Fibroblast of skin of abdomen (primary cell): Measurements from ENCODE around the gene SIT1.
A peak's percentile ranks its signal among the peaks of the same experiment; 100 is the strongest.
"Not testable (repeated sequence)": the region's sequence is repeated elsewhere in the genome, so short reads cannot be mapped to it uniquely, and the experiment has no call there.

Experiments used
- DNase-seq: peaks from one replicate; pipeline ENCODE4 v3.0.0-alpha.2; 2013

The SIT1 gene

DNA sequence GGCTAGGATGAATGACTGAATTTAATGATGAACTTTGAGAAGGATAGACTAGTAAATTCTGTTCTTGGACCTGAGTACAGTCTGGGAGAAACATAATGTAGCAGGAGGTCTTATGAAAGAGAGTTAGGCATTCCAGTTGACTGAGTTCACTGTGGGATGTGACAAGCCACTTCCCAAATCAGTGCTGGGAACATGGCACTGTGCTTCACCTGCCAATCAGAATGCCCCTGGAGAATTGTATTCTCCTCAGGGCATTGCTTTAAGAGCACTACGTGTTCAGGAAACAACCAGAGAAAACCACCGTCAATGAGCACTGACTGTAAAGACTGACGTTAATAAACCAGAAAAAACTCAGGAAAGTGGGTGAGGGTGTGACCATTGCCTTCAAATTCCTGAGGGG lies 8.6 kb upstream of the SIT1 start:
- no peak for DNase-seq

DNA sequence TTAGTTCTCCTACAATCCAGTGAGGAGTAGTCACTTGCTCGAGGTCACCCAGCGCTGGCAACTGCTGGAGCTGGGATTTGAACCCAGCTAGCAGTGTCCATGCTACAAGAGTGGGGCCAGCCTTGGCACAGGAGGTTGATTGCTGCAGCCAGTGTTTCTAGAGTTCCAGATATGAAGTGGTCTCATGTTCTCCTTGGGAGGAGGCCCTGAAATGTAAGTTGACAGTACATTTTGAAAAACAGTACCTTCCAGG lies 8.2 kb upstream of the SIT1 start:
- DNase-seq: peak; percentile 54

DNA sequence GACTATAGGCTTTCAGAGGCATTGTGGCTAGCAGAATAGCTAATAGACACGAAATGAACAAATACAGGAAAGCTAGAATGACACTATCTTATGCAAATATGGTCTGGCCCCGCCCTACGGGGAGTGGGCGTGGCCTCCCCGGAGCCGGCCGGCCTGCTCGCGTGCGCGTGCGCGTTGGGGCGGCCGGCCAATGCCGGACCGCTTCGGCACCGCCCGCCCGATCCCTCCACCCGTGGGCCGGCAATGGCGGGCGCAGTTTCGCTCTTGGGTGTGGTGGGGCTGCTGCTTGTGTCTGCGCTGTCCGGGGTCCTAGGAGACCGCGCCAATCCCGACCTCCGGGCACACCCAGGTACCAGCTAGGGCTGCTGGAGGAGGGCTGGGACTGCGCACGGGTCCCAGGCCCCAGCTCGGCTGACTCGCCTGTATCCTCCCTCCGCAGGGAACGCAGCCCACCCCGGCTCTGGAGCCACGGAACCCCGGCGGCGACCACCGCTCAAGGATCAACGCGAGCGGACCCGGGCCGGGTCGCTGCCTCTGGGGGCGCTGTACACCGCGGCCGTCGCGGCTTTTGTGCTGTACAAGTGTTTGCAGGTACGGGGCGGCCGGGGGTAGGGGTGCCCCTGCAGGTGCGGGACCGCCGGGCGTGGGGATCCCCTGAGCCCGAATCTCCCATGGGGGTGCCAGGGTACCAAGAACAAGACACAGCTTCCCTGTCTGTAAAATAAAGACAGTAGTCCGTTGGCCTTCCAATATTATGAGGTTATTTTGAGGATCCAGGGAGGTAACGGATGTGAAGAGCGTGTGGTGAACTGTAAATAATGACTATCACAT lies 7.6 kb upstream of the SIT1 start, which contains the start of gene CCDC107:
Gene CCDC107, plus strand, starts transcription at position 156 of the 831 bp plus-strand sequence. Its CDS starts 88 bp downstream, at position 244.
- peak; percentile 82 for DNase-seq

DNA sequence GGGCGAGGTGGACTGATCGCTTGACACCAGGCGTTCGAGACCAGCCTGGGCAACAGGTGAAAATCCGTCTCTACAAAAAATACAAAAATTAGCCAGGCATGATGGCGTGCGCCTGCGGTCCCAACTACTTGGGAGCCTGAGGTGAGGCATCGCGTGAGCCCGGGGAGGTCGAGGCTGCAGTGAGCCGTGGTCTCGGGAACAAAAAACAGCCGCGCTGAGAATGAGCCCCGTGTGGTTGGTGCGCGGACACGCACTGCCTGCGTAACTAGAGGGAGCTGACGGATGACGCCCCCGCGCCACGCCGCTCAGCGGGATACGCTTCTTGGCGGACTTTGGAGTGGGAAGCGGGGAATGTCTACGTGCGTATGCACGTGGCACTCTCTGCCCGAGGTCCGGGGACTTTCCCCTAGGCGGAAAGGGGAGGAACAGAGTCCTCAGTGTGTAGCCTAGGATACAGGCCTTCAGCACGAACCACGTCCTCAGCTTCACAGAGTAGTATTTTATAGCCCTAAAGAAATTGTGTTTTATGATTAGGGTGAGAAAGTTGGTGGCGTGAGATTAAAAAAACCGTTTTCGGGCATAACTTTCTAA lies 6.9 kb upstream of the SIT1 start, which contains the start of gene RMRP:
Gene RMRP, minus strand, starts transcription at position 474 of the 591 bp plus-strand sequence.
- peak; percentile 100 for DNase-seq

DNA sequence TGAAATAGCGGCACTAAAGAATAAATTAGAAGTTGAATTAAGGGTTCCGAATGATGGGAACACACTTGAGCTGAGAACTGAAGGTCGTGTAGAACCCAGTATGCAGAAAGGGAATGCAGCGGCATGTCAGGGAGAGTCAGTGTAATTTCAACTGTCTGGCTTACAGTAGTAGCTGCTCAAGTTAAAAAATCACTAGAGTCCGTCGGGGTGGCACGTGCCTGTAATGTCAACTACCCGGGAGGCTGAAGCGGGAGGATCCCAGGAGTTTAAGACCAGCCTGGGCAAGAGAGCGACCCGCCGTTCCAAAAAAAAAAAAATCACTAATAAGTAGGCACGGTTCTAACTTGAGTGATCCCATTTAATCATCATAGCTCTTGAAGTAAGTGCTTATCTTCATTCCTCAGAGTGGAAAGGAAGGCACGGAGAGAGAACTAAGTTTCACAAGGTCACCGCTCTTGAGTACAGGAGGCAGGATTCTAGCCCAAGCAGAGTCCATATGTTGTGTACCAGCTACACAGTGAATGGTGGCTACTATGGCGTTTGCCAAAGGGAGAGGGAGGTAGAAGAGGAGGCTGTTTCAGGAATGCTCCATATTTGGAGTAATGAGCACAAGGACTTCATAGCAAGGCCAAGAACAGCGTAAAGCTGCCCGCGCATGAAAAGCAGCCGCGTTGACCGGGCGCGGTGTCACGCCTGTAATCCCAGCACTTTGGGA lies 6.3 kb upstream of the SIT1 start:
- DNase-seq: no peak

DNA sequence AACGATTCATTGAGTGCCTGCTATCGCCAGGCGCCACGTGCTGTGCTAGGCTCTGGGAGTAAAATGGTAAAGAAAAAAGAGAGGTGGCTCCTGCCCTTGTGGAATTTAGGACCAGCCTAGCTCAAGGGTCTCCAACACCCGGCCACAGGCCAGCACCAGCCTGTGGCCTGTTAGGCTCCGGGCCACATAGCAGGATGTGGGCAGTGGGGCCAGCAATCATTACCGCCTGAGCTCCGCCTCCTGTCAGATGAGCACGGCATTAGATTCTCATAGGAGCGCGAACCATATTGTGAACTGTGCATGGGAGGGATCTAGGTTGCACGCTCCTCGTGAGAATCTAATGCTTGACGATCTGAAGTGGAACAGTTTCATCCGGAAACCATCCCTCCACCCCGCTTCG lies 5.6 kb upstream of the SIT1 start:
- no peak for DNase-seq

DNA sequence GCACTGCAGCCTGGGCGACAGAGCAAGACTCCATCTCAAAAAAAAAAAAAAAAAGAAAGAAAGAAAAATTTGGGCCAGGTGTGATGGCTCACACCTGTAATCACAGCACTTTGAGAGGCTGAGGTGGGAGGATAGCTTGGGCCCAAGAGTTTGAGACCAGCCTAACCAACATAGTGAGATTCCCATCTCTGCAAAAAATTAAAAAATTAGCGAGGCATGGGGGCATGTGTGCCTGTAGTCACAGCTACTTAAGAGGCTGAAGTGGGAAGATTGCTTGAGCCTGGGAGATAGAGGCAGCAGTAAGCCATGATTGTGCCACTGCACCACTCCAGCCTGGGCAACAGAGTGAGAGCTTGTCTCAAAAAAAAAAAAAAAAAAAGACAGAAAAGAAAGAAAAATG lies 2.9 kb upstream of the SIT1 start:
- DNase-seq: no peak

DNA sequence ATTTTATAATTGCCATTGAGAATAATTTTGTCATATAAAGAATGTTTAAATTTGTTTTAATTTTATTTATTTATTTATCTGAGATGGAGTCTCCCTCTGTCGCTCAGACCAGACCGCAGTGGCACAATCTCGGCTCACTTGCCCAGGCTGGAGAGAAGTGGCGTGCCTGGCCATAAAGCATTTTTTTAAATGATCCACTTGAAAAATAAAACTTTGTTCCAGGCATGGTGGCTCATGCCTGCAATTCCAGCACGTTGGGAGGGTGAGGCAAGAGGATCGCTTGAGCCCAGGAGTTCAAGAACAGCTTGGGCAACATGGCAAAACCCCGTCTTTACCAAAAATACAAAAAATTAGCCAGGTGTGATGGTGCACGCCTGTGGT lies 2.1 kb upstream of the SIT1 start:
- DNase-seq: no peak

DNA sequence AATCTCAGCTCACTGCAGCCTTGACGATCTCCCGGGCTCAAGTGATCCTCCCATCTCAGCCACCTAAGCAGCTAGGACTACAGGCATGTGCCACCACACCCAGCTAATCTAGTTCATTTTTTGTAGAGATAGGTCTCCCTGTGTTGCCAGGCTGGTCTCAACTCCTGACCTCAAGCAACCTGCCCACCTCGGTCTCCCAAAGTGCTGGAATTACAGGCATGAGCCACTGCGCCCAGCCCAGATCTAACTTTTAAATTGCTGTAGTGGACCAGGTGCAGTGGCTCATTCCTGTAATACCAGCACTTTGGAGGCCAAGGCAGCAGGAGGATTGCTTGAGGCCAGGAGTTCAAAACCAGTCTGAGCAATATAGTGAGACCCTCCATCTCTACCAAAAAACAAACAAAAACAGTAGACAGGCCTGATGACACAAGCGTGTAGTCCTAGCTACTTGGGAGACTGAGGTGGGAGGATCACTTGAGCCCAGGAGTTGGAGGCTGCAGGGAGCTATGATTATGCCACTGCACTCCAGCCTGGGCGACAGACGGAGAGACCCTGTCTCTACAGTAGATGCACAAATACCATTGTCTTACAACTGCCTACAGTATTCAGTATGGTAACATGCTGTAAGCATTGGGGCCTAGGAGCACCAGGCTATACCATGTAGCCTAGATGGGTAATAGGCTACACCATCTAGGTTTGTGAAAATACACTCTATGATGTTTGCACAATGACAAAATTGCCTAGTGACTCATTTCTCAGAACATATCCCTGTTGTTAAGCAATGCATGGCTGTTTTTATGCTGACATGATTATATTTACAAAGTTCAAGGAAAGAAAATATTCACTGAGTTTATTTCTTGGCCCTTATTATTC lies 1.5 kb upstream of the SIT1 start:
- no peak for DNase-seq

DNA sequence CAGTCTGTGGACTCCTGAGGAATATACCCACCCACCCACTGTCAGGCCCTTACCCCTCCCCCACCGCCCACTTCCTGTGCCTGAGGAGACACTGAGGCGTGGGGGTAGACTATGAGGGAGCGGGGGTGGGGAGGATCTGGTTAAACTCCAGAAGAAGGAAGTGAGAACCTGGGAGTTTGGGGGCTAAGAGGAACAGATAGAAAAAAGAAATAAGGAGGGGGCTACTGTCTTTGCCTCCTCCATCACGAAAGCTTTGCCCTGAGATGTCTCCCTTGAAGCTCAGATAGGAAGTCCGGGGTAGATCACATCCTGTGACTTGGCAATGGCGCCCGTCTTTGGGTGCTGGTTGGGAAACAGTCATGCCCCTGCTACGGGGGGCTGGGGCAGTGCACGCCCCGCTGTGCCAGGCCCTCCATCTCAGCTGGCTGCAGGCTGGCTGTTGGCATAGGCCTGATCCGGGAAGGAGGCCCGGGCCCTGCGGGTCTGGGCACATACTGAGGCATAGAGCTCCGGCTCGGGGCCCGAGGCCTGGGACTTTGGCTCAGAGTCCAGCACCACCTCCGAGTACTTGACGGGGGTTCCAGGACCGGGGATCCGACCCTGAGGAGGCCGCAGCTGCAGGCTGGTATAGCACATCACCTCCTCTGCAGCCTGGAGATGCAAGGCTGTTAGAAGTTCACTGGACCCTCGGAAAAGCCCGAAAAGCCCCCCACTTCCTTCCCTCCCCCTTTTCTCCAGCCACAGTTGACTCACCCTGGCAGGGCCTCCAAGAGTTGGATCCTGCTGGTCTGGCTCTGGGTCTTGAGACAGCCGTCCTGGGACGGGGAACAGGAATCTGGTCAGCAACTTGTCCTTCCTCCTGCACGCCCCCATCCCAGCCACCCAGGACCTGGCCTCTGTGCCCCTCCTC lies 1.0 kb downstream of the SIT1 start:
- no peak for DNase-seq

DNA sequence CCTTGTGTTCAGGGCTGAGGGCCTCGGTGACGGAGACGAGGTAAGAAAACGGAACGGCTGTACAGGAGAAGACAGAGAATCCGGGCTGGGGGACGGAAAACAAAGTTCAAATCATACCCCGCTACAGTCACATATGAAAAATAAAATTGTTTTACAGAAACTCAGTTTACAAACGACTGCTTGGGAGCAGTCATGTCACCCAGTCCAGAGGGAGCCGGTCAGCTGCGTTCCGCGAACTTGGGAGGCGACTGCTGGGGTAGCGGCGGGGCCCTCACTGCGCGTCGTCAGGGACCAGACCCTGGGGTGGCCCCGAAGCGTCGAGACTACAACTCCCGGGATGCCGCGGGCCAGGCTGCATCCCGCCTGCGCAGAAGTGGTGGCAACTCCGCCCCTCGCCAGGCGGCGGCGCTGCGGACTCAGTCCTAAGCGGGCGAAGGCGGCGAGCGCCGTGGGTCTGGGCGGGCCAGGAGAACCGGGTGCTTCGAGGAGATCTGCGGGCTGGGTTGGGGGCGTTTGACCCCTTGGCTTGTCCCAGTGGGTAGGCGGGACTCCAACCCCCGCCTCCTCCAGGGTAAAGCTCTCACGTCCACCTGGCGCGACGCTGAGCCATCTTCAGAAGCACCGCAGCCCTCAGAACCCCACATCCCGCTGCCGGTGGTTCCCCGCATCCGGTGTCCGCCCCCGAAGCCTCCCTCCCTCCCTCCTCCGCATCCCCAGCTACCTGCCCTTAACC lies 4.0 kb downstream of the SIT1 start:
- DNase-seq: peak; percentile 85

DNA sequence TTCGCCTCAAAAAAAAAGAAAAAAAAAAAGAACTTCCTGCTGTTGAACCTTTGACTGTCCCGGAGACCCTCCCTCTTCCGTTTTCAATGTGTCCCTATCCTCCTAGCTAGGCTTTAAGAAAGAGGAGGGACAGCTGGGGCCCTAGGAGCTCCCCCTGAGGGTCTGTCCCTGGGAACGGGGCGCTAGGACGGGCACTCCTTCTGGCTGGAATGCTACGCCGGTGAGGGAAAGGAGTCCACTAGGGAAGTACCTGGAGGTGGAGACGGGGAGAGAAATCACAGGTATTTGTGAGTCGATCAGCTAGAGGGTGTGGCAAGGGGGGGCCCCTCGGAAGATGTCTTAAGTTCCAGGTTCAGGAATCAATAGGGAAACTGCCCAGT lies 4.6 kb downstream of the SIT1 start:
- no peak for DNase-seq

DNA sequence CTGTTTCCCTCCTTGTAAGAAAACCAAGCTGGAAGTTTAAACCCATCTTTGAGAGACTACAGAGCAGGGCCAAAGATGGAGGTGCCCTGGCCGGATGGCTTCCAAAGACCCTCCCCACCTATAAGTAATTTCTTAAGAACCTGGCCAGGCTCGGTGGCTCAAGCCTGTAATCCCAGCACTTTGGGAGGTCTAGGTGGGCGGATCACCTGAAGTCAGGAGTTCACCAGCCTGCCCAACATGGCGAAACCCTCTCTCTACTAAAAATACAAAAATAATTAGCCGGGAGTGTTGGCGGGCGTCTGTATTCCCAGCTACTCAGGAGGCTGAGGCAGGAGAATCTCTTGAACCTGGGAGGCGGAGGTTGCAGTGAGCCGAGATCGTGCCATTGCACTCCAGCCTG lies 5.0 kb downstream of the SIT1 start:
- not testable (repeated sequence) for DNase-seq

DNA sequence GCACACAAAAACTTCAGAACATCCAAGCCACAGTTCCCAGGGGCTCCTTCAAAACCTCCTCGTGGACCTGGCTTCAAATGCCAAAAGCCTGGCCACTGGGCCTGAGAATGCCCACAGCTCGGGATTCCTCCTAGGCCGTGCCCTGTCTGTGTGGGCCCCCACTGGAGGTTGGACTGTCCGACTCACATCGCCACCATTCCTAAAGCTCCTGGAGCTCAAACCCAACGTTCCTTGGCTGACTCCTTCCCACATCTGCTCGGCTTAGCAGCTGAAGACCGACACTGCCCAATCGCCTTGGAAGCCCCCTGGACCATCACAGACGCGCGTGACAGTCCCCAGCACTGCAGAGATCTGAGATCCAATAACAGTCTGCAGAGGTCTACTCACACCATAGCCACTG lies 7.7 kb downstream of the SIT1 start:
- DNase-seq: no peak

DNA sequence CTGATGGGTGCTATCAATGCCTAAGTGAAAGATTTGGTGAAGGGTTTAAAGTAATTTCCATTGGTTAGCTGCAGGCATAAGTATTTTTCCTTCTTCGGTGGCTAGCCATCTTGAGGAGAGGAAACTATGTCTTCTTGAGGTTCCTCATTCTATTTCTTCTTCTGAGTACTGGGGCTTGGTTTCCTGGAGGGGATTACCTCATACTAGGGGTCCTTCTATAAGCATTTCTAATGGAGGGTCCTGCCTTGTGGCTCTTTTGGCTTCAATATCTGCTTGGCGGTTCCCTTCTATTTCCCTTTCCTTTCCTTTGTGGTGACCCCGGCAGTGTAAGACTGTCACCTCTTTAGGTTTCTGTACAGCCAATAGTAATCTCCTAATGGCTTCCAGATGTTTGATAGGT lies 9.3 kb downstream of the SIT1 start:
- not testable (repeated sequence) for DNase-seq

DNA sequence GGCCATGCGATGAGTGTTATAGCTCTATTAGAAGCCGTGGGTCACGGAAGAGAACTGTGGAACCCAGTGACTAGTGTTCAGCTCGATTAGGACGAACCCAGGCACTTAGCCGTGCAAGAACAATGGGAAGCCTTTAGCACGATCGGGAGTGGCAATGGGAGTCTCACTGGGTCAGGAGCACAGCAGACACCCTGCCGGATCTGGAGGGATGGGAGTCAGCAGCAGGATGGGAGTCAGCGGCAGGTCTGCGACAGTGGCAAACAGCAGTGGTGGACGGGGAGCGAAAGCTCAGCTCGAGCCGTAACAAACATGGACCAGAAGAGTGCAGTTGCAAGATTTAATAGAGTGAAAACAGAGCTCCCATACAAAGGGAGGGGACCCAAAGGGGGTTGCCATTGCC lies 10.3 kb downstream of the SIT1 start:
- DNase-seq: not testable (repeated sequence)

DNA sequence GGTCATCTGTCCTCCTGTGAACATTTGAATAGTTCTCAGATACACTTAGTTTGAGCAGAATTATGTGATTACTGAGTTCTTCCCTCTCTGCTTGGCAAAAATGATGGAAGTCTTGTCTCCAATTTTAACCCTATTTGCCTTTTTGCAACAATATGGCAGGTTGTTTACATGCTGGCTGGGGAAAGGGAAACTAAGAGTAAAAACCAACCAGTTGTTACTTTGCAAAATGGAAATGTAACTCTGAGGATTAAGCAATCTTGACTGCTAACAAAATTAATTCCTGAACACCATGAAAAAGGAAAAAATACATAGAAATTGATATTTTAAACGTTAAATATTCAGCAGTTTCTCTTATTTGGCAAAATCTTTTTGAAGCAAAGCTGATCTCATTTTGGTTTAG lies 11.1 kb downstream of the SIT1 start:
- no peak for DNase-seq

DNA sequence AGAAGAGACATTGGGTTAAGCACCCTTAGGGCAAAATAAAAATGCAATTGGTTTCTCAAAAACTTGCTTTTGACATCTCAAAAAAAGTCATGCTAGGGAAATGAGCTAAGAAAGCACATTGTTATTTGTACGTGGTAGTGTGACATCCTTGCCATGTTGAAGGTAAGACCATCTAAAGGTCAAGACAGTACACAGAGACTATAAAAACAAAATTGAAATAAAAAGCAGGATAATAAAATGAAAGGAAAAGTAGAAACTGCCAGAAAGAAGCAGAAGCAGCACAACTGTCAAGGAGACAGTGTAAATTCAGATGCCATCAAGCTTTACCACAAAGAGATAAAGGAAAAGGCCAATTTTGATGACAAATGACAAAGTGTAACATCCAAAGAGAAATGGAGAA lies 11.5 kb downstream of the SIT1 start:
- not testable (repeated sequence) for DNase-seq

DNA sequence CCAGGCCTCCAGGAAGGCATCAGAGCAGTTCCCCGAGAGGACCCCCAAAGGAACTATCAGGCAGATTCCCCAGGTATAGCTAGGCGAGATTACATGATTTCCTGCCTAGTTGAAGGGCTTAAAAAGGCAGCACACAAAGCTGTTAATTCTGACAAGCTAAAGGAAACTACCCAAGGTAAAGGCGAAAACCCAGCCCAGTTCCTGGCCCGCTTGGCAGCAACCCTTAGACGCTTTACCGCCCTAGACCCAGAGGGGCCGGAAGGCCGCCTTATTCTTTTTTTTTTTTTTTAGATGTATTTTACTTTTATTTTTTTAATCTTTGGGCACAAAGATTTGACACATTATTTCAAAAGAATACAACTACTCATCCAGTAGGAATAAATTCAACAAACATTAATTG lies 12.0 kb downstream of the SIT1 start:
- DNase-seq: not testable (repeated sequence)

DNA sequence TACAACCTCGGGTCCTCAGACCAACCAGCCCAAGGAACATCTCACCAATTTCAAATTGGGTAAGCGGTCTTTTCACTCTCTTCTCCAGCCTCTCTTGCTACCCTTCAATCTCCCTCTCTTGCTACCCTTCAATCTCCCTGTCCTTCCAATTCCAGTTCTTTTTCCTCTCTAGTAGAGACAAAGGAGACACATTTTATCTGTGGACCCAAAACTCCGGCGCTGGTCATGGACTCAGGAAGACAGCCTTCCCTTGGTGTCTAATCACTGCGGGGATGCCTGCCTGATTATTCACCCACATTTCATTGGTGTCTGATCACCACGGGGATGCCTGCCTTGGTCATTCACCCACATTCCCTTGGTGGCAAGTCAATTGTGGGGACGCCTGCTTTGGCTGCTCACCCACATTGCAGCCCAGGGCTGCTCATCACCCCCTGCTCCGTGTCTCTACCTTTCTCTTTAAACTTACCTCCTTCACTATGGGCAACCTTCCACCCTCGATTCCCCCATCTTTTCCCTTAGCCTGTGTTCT lies 13.2 kb downstream of the SIT1 start:
- not testable (repeated sequence) for DNase-seq

DNA sequence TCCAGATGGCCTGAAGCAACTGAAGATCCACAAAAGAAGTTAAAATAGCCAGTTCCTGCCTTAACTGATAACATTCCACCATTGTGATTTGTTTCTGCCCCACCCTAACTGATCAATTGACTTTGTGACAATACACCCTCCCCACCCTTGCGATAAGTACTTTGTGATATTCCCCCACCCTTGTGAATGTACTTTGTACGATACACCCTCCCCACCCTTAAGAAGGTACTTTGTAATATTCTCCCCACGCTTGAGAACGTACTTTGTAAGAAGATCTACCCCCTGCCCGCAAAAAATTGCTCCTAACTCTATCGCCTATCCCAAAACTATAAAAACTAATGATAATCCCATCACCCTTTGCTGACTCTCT lies 13.9 kb downstream of the SIT1 start:
- DNase-seq: not testable (repeated sequence)
